ENCODE results near the gene TEKTIP1.

The TEKTIP1 gene

GRCh38 chr19:3530389-3530788, 8.6 kb upstream of the TEKTIP1 start:
- peaks cover 56 to 82% of the 10 kb centered on the region in 2 donors for H3K36me3 ChIP-seq (replicated peaks in 1 of 2; ENCODE audit: control insufficient read depth in 2 of 2, insufficient read depth in 2 of 2, low read length in 2 of 2)
- no peak overlapping the region for H4K8ac ChIP-seq (ENCODE audit: low read depth, low read length)
- H2BK12ac ChIP-seq (ENCODE audit: low read length): no peak overlapping the region
- no peak overlapping the region for H3K18ac ChIP-seq (ENCODE audit: low read length)
- no peaks in the 10 kb centered on the region for H3K27me3 ChIP-seq (ENCODE audit: control insufficient read depth in 3 of 3, insufficient read depth in 3 of 3, low read depth in 1 of 3, low read length in 3 of 3)
- H3K14ac ChIP-seq (ENCODE audit: low read length): no peak overlapping the region
- DNase-seq (ENCODE audit: low spot score): no peak
- H2AK5ac ChIP-seq (ENCODE audit: low read depth, low read length): no peak overlapping the region
- H2BK120ac ChIP-seq (ENCODE audit: low read depth, low read length): no peak overlapping the region
- H3K4ac ChIP-seq (ENCODE audit: low read length): no peak overlapping the region
- H3K9ac ChIP-seq (ENCODE audit: low read depth, low read length, poor library complexity): peak overlapping the region; percentile 44
- H3K4me2 ChIP-seq (ENCODE audit: insufficient read depth, low read length, poor library complexity, severe bottlenecking): no peak overlapping the region
- no peak overlapping the region for H2BK15ac ChIP-seq (ENCODE audit: low read length)
- peaks cover 5% of the 10 kb centered on the region for H3K79me1 ChIP-seq (ENCODE audit: low read depth, low read length)
- H3K9me3 ChIP-seq (replicated peaks in 1 of 2; ENCODE audit: control insufficient read depth in 2 of 2, insufficient read depth in 1 of 2, low read depth in 1 of 2, low read length in 2 of 2): no peaks in the 10 kb centered on the region
- H3K23ac ChIP-seq (ENCODE audit: low read depth, low read length, poor library complexity): no peak overlapping the region
- no peaks in the 10 kb centered on the region for H3K4me1 ChIP-seq (ENCODE audit: control insufficient read depth in 2 of 2, insufficient read depth in 1 of 2, low read depth in 1 of 2, low read length in 2 of 2)
- no peak overlapping the region for H3K4me3 ChIP-seq (ENCODE audit: low read length in 2 of 2)
- H3K27ac ChIP-seq (replicated peaks; ENCODE audit: low read length): no peak overlapping the region
- no peak overlapping the region for H2BK5ac ChIP-seq (ENCODE audit: low read length)
- no CpG with 5 or more reads among the region's 12 CpGs for WGBS, 2 donors (ENCODE audit: extremely low coverage in 2 of 2, insufficient read length in 2 of 2, insufficient replicate concordance in 1 of 2)
- no peak overlapping the region for H2AFZ ChIP-seq (ENCODE audit: low read length)
- H4K91ac ChIP-seq (ENCODE audit: low read depth, low read length, poor library complexity): no peak overlapping the region

- Histone ChIP-seq H4K91ac (ENCODE audit: low read depth, low read length, poor library complexity) (no peak overlapping the region), H3K27ac (replicated peaks; ENCODE audit: low read length) (no peak overlapping the region), H4K8ac (ENCODE audit: low read depth, low read length) (no peak overlapping the region), H2AFZ (ENCODE audit: low read length) (no peak overlapping the region), H3K27me3 (ENCODE audit: control insufficient read depth in 3 of 3, insufficient read depth in 3 of 3, low read depth in 1 of 3, low read length in 3 of 3) (no peaks in the 10 kb centered on the region), H3K9ac (ENCODE audit: low read depth, low read length, poor library complexity) (no peak overlapping the region), H3K36me3 (replicated peaks in 1 of 2; ENCODE audit: control insufficient read depth in 2 of 2, insufficient read depth in 2 of 2, low read length in 2 of 2) (peaks cover 58 to 84% of the 10 kb centered on the region in 2 donors), H3K4ac (ENCODE audit: low read length) (no peak overlapping the region), H3K18ac (ENCODE audit: low read length) (no peak overlapping the region), H3K4me1 (ENCODE audit: control insufficient read depth in 2 of 2, insufficient read depth in 1 of 2, low read depth in 1 of 2, low read length in 2 of 2) (no peaks in the 10 kb centered on the region), H2BK5ac (ENCODE audit: low read length) (no peak overlapping the region), H2BK120ac (ENCODE audit: low read depth, low read length) (no peak overlapping the region), H2AK5ac (ENCODE audit: low read depth, low read length) (no peak overlapping the region), H2BK12ac (ENCODE audit: low read length) (no peak overlapping the region), H3K14ac (ENCODE audit: low read length) (no peak overlapping the region), H3K4me2 (ENCODE audit: insufficient read depth, low read length, poor library complexity, severe bottlenecking) (no peak overlapping the region), H3K9me3 (replicated peaks in 1 of 2; ENCODE audit: control insufficient read depth in 2 of 2, insufficient read depth in 1 of 2, low read depth in 1 of 2, low read length in 2 of 2) (no peaks in the 10 kb centered on the region), H3K23ac (ENCODE audit: low read depth, low read length, poor library complexity) (peak overlapping the region; percentile 43), H3K79me1 (ENCODE audit: low read depth, low read length) (peaks cover 7% of the 10 kb centered on the region), H3K4me3 (ENCODE audit: low read length in 2 of 2) (no peak overlapping the region), H2BK15ac (ENCODE audit: low read length) (no peak overlapping the region)
- WGBS, 2 donors (ENCODE audit: extremely low coverage in 2 of 2, insufficient read length in 2 of 2, insufficient replicate concordance in 1 of 2): no CpG with 5 or more reads among the region's 29 CpGs
- no peak for DNase-seq (ENCODE audit: low spot score)
Observed at GRCh38 chr19:3531716-3532115, 7.3 kb upstream of the TEKTIP1 start.

GRCh38 chr19:3532154-3532786, 6.7 kb upstream of the TEKTIP1 start:
- DNase-seq (ENCODE audit: low spot score): no peak
- Histone ChIP-seq H2BK120ac (ENCODE audit: low read depth, low read length) (no peak overlapping the region), H3K79me1 (ENCODE audit: low read depth, low read length) (peaks cover 7% of the 10 kb centered on the region), H3K36me3 (replicated peaks in 1 of 2; ENCODE audit: control insufficient read depth in 2 of 2, insufficient read depth in 2 of 2, low read length in 2 of 2) (peaks cover 54 to 79% of the 10 kb centered on the region in 2 donors), H3K27ac (replicated peaks; ENCODE audit: low read length) (no peak overlapping the region), H3K4me3 (ENCODE audit: low read length in 2 of 2) (no peak overlapping the region), H2AFZ (ENCODE audit: low read length) (no peak overlapping the region), H2BK15ac (ENCODE audit: low read length) (no peak overlapping the region), H3K9ac (ENCODE audit: low read depth, low read length, poor library complexity) (peak overlapping the region; percentile 4), H4K91ac (ENCODE audit: low read depth, low read length, poor library complexity) (no peak overlapping the region), H3K18ac (ENCODE audit: low read length) (no peak overlapping the region), H3K4ac (ENCODE audit: low read length) (no peak overlapping the region), H3K23ac (ENCODE audit: low read depth, low read length, poor library complexity) (no peak overlapping the region), H2BK5ac (ENCODE audit: low read length) (no peak overlapping the region), H3K4me1 (ENCODE audit: control insufficient read depth in 2 of 2, insufficient read depth in 1 of 2, low read depth in 1 of 2, low read length in 2 of 2) (no peaks in the 10 kb centered on the region), H3K14ac (ENCODE audit: low read length) (no peak overlapping the region), H3K9me3 (replicated peaks in 1 of 2; ENCODE audit: control insufficient read depth in 2 of 2, insufficient read depth in 1 of 2, low read depth in 1 of 2, low read length in 2 of 2) (no peaks in the 10 kb centered on the region), H2AK5ac (ENCODE audit: low read depth, low read length) (no peak overlapping the region), H3K27me3 (ENCODE audit: control insufficient read depth in 3 of 3, insufficient read depth in 3 of 3, low read depth in 1 of 3, low read length in 3 of 3) (no peaks in the 10 kb centered on the region), H2BK12ac (ENCODE audit: low read length) (no peak overlapping the region), H3K4me2 (ENCODE audit: insufficient read depth, low read length, poor library complexity, severe bottlenecking) (no peak overlapping the region), H4K8ac (ENCODE audit: low read depth, low read length) (no peak overlapping the region)
- no CpG with 5 or more reads among the region's 33 CpGs for WGBS, 2 donors (ENCODE audit: extremely low coverage in 2 of 2, insufficient read length in 2 of 2, insufficient replicate concordance in 1 of 2)

- H3K9ac ChIP-seq (ENCODE audit: low read depth, low read length, poor library complexity): no peak overlapping the region
- H2AK5ac ChIP-seq (ENCODE audit: low read depth, low read length): no peak overlapping the region
- H3K4me2 ChIP-seq (ENCODE audit: insufficient read depth, low read length, poor library complexity, severe bottlenecking): no peak overlapping the region
- no peak overlapping the region for H2BK12ac ChIP-seq (ENCODE audit: low read length)
- H3K36me3 ChIP-seq (replicated peaks in 1 of 2; ENCODE audit: control insufficient read depth in 2 of 2, insufficient read depth in 2 of 2, low read length in 2 of 2): peaks cover 49 to 81% of the 10 kb centered on the region in 2 donors
- no peak overlapping the region for H3K27ac ChIP-seq (replicated peaks; ENCODE audit: low read length)
- no peak overlapping the region for H3K14ac ChIP-seq (ENCODE audit: low read length)
- no peaks in the 10 kb centered on the region for H3K9me3 ChIP-seq (replicated peaks in 1 of 2; ENCODE audit: control insufficient read depth in 2 of 2, insufficient read depth in 1 of 2, low read depth in 1 of 2, low read length in 2 of 2)
- H2BK15ac ChIP-seq (ENCODE audit: low read length): no peak overlapping the region
- no CpG with 5 or more reads among the region's 17 CpGs for WGBS, 2 donors (ENCODE audit: extremely low coverage in 2 of 2, insufficient read length in 2 of 2, insufficient replicate concordance in 1 of 2)
- H3K4me1 ChIP-seq (ENCODE audit: control insufficient read depth in 2 of 2, insufficient read depth in 1 of 2, low read depth in 1 of 2, low read length in 2 of 2): no peaks in the 10 kb centered on the region
- no peak overlapping the region for H3K4ac ChIP-seq (ENCODE audit: low read length)
- peaks cover 4% of the 10 kb centered on the region for H3K79me1 ChIP-seq (ENCODE audit: low read depth, low read length)
- no peak overlapping the region for H4K91ac ChIP-seq (ENCODE audit: low read depth, low read length, poor library complexity)
- no peak overlapping the region for H2BK120ac ChIP-seq (ENCODE audit: low read depth, low read length)
- H3K4me3 ChIP-seq (ENCODE audit: low read length in 2 of 2): no peak overlapping the region
- H3K18ac ChIP-seq (ENCODE audit: low read length): no peak overlapping the region
- peak overlapping the region; percentile 20 for H3K23ac ChIP-seq (ENCODE audit: low read depth, low read length, poor library complexity)
- no peak overlapping the region for H2AFZ ChIP-seq (ENCODE audit: low read length)
- DNase-seq (ENCODE audit: low spot score): no peak
- H4K8ac ChIP-seq (ENCODE audit: low read depth, low read length): no peak overlapping the region
- no peaks in the 10 kb centered on the region for H3K27me3 ChIP-seq (ENCODE audit: control insufficient read depth in 3 of 3, insufficient read depth in 3 of 3, low read depth in 1 of 3, low read length in 3 of 3)
- no peak overlapping the region for H2BK5ac ChIP-seq (ENCODE audit: low read length)
Observed at GRCh38 chr19:3533033-3533432, 5.9 kb upstream of the TEKTIP1 start.

All from neuronal stem cell (in vitro differentiated cells).